CD14-positive monocyte (primary cell): ENCODE measurements around the gene USP48. TPM values are rescaled to one million over a fixed set of nuclear protein-coding genes. Genes with fewer than 3 reads are reported as not detected.
"Not testable (repeated sequence)": the region's sequence is repeated elsewhere in the genome, so short reads cannot be mapped to it uniquely, and the experiment has no call there.

Source experiments
- DNase-seq, 3 donors: peaks; one replicate each; pipeline ENCODE4 v3.0.0-alpha.2; 2011 to 2022
- H2AFZ ChIP-seq: 2 replicates; pipeline ENCODE4 v1.6.0; 2012; ENCODE audit warnings: mild to moderate bottlenecking, low read depth, low read length, inconsistent platforms; ENCODE audit not compliant: insufficient read depth, poor library complexity, severe bottlenecking
- H3K27ac ChIP-seq, 2 donors: 1 replicate in 1 of 2; 2 replicates in 1 of 2; pipeline ENCODE4 v1.5.1; 2012 to 2013; ENCODE audit warnings: low read length in 2 of 2, control low read depth in 1 of 2, inconsistent platforms in 1 of 2, low read depth in 1 of 2, mild to moderate bottlenecking in 1 of 2
- H3K27me3 ChIP-seq, 2 donors: one replicate each; pipeline versions ENCODE4 v1.6.0 to v1.6.1; 2011 to 2013; ENCODE audit warnings: low read length in 2 of 2; ENCODE audit not compliant: control insufficient read depth in 2 of 2, insufficient read depth in 2 of 2
- H3K36me3 ChIP-seq, 2 donors: replicated peaks in 1 of 2; 1 replicate in 1 of 2; 2 replicates in 1 of 2; pipeline versions ENCODE4 v1.5.1 to v1.6.1; 2012 to 2013; ENCODE audit warnings: low read length in 2 of 2, control low read depth in 1 of 2, inconsistent platforms in 1 of 2, mild to moderate bottlenecking in 1 of 2; ENCODE audit not compliant: insufficient read depth in 2 of 2, control insufficient read depth in 1 of 2
- H3K4me1 ChIP-seq, 2 donors: 1 replicate in 1 of 2; 2 replicates in 1 of 2; pipeline versions ENCODE4 v1.5.1 to v1.6.1; 2012 to 2013; ENCODE audit warnings: low read length in 2 of 2, control low read depth in 1 of 2, inconsistent platforms in 1 of 2, mild to moderate bottlenecking in 1 of 2, moderate library complexity in 1 of 2; ENCODE audit not compliant: insufficient read depth in 2 of 2, control insufficient read depth in 1 of 2
- H3K4me2 ChIP-seq: replicated peaks from 2 replicates; pipeline ENCODE3; 2012; ENCODE audit warnings: low read length, moderate library complexity, mild to moderate bottlenecking; ENCODE audit not compliant: poor library complexity, severe bottlenecking; ENCODE audit errors: extremely low read depth
- H3K4me3 ChIP-seq, 3 experiments: fragments of 200-600 bp in 1 of 3; sonication (generic) in 1 of 3; replicated peaks in 1 of 3; 1 replicate in 2 of 3; 2 replicates in 1 of 3; pipeline ENCODE4 v1.5.1; 2011 to 2013; ENCODE audit warnings: low read length in 3 of 3, mild to moderate bottlenecking in 3 of 3, control low read depth in 2 of 3, low read depth in 2 of 3, inconsistent platforms in 1 of 3, moderate library complexity in 1 of 3
- H3K79me2 ChIP-seq: 2 replicates; pipeline ENCODE4 v1.6.0; 2012; ENCODE audit warnings: mild to moderate bottlenecking, control low read depth, inconsistent platforms, low read length, moderate library complexity; ENCODE audit not compliant: insufficient read depth
- H3K9ac ChIP-seq: 2 replicates; pipeline ENCODE4 v1.6.0; 2017; ENCODE audit warnings: low read length, mild to moderate bottlenecking; ENCODE audit not compliant: insufficient read depth, poor library complexity, severe bottlenecking
- H3K9me3 ChIP-seq, 2 donors: replicated peaks in 1 of 2; 1 replicate in 1 of 2; 2 replicates in 1 of 2; pipeline versions ENCODE4 v1.5.1 to v1.6.1; 2012 to 2013; ENCODE audit warnings: low read length in 2 of 2, control low read depth in 1 of 2; ENCODE audit not compliant: control insufficient read depth in 1 of 2, insufficient read depth in 1 of 2
- H4K20me1 ChIP-seq: 2 replicates; pipeline ENCODE4 v1.6.0; 2012; ENCODE audit warnings: mild to moderate bottlenecking, low read length, control low read depth, moderate library complexity; ENCODE audit not compliant: insufficient read depth
- H3K27ac Mint-ChIP-seq, 7 donors: one replicate each; pipeline ENCODE4 v1.8.0; 2020; ENCODE audit warnings: mild to moderate bottlenecking in 7 of 7, mixed read lengths in 7 of 7, moderate library complexity in 6 of 7, inconsistent platforms in 2 of 7
- H3K27me3 Mint-ChIP-seq, 3 donors: one replicate each; pipeline ENCODE4 v1.8.0; 2021 to 2022; ENCODE audit warnings: low read depth in 3 of 3, mild to moderate bottlenecking in 3 of 3, mixed read lengths in 3 of 3, moderate library complexity in 3 of 3, inconsistent platforms in 1 of 3
- H3K36me3 Mint-ChIP-seq, 2 donors: one replicate each; pipeline ENCODE4 v1.8.0; 2020; ENCODE audit warnings: mixed read lengths in 2 of 2, inconsistent platforms in 1 of 2, mild to moderate bottlenecking in 1 of 2
- H3K4me1 Mint-ChIP-seq: one replicate; pipeline ENCODE4 v1.8.0; 2020; ENCODE audit warnings: mild to moderate bottlenecking, mixed read lengths
- H3K4me3 Mint-ChIP-seq, 2 donors: one replicate each; pipeline ENCODE4 v1.8.0; 2020; ENCODE audit warnings: mild to moderate bottlenecking in 2 of 2, mixed read lengths in 2 of 2, moderate library complexity in 1 of 2
- H3K9me3 Mint-ChIP-seq, 7 donors: one replicate each; pipeline ENCODE4 v1.8.0; 2020 to 2022; ENCODE audit warnings: mixed read lengths in 7 of 7, mild to moderate bottlenecking in 6 of 7, moderate library complexity in 6 of 7, inconsistent platforms in 2 of 7
- WGBS: methylation state at CpG from one replicate; pipeline ENCODE4 v1.1.5; 2013; ENCODE audit warnings: missing lambda C conversion rate; ENCODE audit not compliant: insufficient coverage; 5-methylcytosine and 5-hydroxymethylcytosine counted together
- intact Hi-C, 2 donors: fragments of 100-400 bp; cut with micrococcal nuclease; formaldehyde crosslinking; loops; one replicate each; pipeline versions ENCODE4 v1.15.0 to v1.15.1; 2023
- polyA plus RNA-seq, 3 donors: library from polyadenylated mRNA; depleted of rRNA in 1 of 3; unstranded in 2 of 3; stranded (reverse) in 1 of 3; fragments of 300-500 nt in 2 of 3; fragments of >200 nt in 1 of 3; fragmentation: Illumina TruSeq in 2 of 3; gene quantifications; 1 replicate in 2 of 3; 2 replicates in 1 of 3; pipeline ENCODE4 v1.2.3, GENCODE V29; 2012 to 2021
- TF ChIP-seq, protein P1 (sequence below): fragments of 200-600 bp; IDR thresholded peaks from one replicate; pipeline ENCODE4 v1.8.0; 2022; ENCODE audit warnings: antibody characterized with exemption, mild to moderate bottlenecking

Gene USP48
- polyA plus RNA-seq, 3 donors, result 26.5 to 40.2 (median 34.3) TPM

DNA sequence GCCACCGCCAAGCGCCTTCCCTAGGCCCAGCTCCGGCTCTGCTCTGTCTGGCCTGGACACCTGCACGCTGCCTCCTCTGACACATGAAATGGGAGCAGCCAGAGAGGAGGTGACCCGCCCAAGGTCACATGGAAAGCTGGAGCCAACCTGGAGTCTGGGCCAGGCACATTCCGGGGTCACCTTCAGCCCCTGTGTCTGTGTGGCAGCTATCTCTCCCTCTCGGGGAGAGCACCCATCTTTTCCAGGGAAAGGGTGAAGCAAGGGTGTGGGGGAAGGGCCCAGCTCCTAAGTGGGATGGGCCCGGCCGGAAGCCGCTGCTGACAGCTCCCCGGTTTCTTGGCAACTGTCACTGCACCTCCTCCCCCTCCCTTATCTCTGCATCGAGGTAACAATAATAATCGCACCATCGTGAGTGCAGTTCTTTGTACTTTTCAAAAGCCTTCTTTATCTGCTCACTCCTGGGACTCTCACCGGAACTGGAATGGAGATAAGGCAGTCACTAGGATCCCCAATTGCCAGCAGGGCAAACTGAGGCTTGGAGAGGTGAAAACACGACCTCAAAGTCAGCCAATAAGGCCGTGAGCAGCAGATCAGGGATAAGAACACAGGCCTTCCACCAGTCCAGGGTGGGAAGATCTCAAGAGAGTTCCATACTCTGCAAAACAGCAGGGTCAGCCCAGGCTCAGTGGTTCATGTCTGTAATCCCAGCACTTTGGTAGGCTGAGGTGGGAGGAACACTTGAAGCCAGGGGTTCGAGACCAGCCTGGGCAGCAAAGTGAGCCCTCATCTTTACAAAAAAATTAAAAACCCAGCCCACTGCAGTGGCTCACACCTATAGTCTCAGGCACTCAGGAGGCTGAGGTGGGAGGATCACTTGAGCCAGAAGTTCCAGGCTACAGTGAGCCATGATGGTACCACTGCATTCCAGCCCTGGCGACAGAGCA is 150.7 kb downstream of the USP48 start:
- no peak overlapping the region for H3K4me3 ChIP-seq
- TF ChIP-seq, protein P1, sequence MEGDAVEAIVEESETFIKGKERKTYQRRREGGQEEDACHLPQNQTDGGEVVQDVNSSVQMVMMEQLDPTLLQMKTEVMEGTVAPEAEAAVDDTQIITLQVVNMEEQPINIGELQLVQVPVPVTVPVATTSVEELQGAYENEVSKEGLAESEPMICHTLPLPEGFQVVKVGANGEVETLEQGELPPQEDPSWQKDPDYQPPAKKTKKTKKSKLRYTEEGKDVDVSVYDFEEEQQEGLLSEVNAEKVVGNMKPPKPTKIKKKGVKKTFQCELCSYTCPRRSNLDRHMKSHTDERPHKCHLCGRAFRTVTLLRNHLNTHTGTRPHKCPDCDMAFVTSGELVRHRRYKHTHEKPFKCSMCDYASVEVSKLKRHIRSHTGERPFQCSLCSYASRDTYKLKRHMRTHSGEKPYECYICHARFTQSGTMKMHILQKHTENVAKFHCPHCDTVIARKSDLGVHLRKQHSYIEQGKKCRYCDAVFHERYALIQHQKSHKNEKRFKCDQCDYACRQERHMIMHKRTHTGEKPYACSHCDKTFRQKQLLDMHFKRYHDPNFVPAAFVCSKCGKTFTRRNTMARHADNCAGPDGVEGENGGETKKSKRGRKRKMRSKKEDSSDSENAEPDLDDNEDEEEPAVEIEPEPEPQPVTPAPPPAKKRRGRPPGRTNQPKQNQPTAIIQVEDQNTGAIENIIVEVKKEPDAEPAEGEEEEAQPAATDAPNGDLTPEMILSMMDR, result no peak
- no peak overlapping the region for H3K9ac ChIP-seq
- H3K27me3 Mint-ChIP-seq, result peaks cover 11 to 19% (median 13%) of the 10 kb centered on the region in 3 donors
- peaks cover 6% of the 10 kb centered on the region for H3K4me1 Mint-ChIP-seq
- no peak overlapping the region for H3K27ac Mint-ChIP-seq
- WGBS, result 75% methylated on average over 11 of the region's 19 CpGs
- H3K79me2 ChIP-seq, result no peaks in the 10 kb centered on the region
- no peaks in the 10 kb centered on the region for H4K20me1 ChIP-seq
- H3K9me3 Mint-ChIP-seq, result no peaks in the 10 kb centered on the region
- no peaks in the 10 kb centered on the region for H3K27me3 ChIP-seq
- H3K36me3 Mint-ChIP-seq, result no peaks in the 10 kb centered on the region
- no peak overlapping the region for H3K27ac ChIP-seq
- H2AFZ ChIP-seq, result no peak overlapping the region
- no peak overlapping the region for H3K4me2 ChIP-seq
- no peaks in the 10 kb centered on the region for H3K9me3 ChIP-seq
- no peak overlapping the region for H3K4me3 Mint-ChIP-seq
- no peak for DNase-seq
- no peaks in the 10 kb centered on the region for H3K36me3 ChIP-seq
- no peaks in the 10 kb centered on the region for H3K4me1 ChIP-seq
- intact Hi-C loops, result no loop called here

DNA sequence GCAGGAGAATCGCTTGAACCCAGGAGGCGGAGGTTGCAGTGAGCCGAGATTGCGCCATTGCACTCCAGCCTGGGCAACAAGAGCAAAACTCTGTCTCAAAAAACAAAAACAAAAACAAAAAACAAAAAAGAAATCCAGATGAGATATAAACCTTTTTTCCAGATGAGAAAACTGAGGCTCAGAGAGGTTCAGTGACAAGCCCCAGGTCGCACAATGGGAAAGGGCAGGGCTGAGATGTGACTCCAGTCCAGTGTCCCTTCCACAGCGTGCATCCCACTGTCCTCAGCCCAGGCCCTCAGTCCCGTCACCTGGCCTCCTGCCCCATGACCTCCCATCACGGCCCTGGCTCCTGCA is 151.4 kb downstream of the USP48 start:
- 96% methylated on average over 8 of the region's 8 CpGs for WGBS
- H3K4me3 Mint-ChIP-seq, H3K27ac Mint-ChIP-seq, H3K27me3 ChIP-seq, H3K79me2 ChIP-seq, H4K20me1 ChIP-seq, H3K9ac ChIP-seq, H3K4me1 ChIP-seq, H3K4me2 ChIP-seq, H3K9me3 Mint-ChIP-seq, H3K36me3 Mint-ChIP-seq, intact Hi-C loops, H3K27ac ChIP-seq, H3K36me3 ChIP-seq, H3K4me1 Mint-ChIP-seq, H3K9me3 ChIP-seq, H3K4me3 ChIP-seq, H2AFZ ChIP-seq, DNase-seq: not testable (repeated sequence)
- peaks cover 11 to 19% (median 11%) of the 10 kb centered on the region in 3 donors for H3K27me3 Mint-ChIP-seq
